ENCODE measurements around the gene HLTF.
"Not testable (repeated sequence)": the region's sequence is repeated elsewhere in the genome, so short reads cannot be mapped to it uniquely, and the experiment has no call there.

Gene HLTF

GRCh38 chr3:149086232-149086988 lies at the start of gene HLTF:
TSS of gene HLTF (minus strand) at chr3:149086533. CDS start at chr3:149086336, 197 bp downstream.
- peak; percentile 54 for DNase-seq

DNA sequence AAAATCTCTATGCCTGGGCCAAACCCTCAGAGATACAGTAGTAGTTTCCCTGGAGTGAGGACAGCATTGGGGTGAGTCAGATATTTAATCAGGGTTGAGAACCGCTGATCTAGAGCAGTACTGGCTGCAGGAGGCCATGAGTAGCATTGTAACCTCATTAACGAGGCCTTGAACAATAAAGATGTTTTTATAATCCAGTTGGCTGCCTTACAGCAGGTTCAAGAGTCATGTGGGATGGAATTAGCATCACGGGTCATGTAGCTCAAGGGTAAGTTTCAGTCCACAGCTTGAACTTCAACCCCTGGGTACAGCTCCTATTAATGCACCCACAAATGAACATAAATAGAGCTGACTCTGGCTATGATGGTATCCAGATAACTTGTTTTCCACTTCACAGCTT lies 48.2 kb upstream of the HLTF start:
- DNase-seq = no peak

- DNase-seq = no peak
Measured at GRCh38 chr3:149131589-149131988, 45.3 kb upstream of the HLTF start.

- peak; percentile 50 for DNase-seq
Measured at GRCh38 chr3:149129326-149130205, 43.2 kb upstream of the HLTF start, which contains the start of gene HPS3. TSS of gene HPS3 (plus strand) at chr3:149129638. CDS start at chr3:149129724, 86 bp downstream.

DNA sequence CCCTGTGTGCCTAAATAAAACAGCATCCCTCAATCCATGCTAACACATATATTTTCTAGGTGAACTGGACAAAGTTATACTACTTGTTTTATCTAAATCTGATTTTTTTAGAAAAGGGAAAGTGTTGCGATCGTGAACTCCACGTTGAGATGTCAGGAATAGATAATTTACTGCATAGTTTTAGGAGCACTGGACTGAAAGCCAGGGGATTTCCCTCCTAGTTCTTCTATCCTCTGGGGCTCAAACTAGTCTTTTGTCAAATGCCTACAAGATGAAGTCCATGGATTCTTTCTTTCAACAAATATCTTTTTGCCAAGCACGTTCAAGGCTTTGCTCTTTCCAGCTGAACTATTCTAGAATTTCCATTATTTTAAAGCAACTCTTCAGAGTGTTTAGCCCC lies 42.5 kb upstream of the HLTF start:
- no peak for DNase-seq

DNA sequence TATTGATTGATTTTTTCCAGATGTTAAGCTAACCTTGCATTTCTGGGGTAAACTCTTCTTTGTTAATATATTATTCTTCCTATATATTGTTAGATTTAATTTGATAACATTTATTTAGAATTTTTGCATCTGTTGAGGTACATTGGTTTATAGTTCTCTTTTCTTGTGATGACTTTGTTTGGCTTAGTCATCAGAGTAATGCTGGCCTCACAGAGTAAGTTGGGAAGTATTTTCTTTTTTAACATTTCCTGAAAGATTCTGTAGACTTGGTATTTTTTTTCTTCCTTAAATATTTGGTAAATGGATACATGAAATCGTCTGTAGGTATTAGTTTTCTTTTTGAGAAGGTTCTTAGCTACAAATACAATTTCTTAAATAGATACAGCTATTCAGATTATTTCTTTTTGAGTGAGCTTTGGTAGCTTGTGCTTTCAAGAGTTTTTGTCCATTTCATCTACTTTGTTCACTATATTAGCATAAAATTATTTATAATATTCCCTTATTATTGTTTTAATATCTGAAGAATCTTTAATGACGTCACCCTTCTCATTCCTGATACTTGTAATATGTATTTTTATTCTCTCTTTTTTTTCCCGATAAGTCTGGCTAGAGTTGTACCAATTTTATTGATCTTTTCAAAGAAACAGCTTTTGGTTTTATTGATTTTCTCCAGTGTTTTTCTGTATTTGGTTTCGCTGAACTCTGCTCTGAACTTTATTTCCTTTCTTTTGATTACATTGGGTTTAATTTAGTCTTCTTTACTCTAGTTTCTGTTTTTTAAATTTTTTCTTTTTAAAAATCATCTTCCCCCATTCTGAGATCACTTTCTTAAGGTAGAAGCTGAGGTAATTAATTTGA lies 36.6 kb upstream of the HLTF start:
- no peak for DNase-seq

DNA sequence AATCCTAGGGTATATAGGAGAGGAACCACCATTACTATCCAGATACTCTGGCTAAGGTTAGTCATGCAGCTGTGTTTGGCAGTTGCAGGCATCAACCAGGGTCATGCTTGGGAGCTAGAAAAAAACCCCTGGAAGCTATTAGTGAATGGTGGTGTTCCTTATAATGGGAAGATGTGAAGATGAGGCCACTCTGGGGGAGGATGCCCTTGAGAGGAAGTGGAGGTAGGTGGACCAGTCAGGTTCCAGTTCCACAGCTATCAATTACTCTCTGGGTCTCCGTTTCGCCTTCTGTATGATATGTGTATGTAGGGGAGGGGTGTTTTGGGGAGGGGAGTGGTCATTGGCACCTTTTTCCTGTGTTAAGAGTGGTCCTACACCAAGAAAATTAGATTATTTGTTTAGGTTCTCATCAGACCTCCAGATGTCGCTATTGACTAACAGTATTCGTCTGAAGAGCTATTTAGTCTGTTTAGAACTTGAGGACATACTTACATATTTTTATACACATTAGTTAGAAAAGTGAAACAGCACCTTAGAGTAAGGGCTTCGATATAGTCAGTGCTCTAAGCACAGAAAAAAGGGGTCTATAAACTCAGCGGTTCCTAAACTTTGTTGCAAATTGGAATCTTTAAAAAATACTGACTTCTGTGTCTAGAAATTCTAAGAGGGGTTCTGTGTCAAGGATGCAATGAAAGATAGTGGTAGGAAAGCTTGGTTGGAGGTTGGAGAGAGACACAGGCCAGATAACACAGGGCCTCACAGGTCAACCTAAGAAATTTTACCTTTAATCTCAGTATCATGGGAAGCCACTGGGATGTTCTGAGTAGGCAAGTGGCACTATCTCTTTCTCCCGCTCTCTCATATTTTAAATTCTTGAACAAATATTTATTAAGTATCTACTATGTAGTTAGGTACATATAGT lies 34.0 kb upstream of the HLTF start:
- DNase-seq = no peak

- no peak for DNase-seq
Measured at GRCh38 chr3:149119466-149119865, 33.1 kb upstream of the HLTF start.

DNA sequence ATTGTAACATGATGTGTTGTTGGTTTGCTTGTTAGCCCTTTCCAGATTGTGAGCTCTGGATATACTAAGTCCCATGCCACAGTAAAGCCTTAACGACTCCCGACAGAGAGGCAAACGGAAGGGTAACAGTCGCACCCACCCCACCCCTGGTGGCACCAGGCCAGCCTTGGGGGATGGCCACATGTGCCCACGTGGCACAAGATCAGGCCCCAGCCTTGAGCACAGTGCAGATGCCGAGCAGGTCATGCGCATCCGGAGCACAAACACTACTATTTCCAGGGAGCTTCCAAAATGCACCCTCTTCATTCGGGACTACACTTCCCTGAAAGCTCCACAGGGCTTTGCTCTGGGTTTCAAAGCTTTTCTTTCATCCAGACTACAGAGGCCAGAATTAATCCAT lies 32.4 kb upstream of the HLTF start:
- DNase-seq = no peak

GRCh38 chr3:149115114-149115513 lies 28.8 kb upstream of the HLTF start:
- no peak for DNase-seq

- no peak for DNase-seq
Measured at GRCh38 chr3:149114458-149114857, 28.1 kb upstream of the HLTF start.

GRCh38 chr3:149104484-149104883 lies 18.2 kb upstream of the HLTF start:
- DNase-seq = no peak

GRCh38 chr3:149101641-149102040 lies 15.3 kb upstream of the HLTF start:
- DNase-seq = no peak

GRCh38 chr3:149101154-149101553 lies 14.8 kb upstream of the HLTF start:
- DNase-seq = no peak

- DNase-seq = not testable (repeated sequence)
Measured at GRCh38 chr3:149097987-149098386, 11.7 kb upstream of the HLTF start.

DNA sequence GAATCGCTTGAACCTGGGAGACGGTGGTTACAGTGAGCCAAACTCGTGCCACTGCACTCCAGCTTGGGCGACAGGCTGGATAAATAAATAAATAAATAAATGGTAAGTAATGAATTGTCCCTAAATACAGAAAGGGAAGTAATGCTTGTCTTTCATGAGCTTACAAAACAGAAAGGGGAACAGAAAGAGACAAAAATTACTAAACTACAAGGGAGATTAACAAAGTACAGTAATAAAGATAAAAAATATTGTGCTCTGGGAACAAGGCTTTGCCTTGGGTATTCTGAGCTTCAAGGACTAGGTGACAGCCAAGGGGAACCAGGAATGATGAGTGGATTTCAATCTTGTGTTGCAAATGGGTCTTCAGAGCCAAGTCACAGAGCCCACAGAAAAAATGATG lies 9.2 kb upstream of the HLTF start:
- no peak for DNase-seq

DNA sequence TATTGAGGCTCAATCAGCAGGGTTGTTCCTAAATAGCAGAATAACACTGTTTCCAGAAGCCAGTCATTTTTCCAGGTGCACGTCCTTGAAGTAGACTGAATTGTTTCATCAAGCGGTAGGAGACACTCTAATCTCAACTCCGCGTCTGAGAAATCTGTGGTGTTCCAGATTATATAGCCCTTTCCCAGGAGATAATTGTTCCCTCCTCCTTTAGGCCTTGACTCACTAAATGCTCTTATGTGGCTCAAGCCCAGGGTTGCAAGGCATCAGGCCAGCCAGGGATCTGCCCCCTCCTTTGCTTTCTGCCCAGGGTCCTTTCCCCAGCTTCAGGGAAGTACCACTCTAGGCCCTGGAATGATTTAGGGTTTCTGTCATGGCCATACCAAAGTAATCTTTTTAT lies 5.7 kb upstream of the HLTF start:
- DNase-seq = no peak

DNA sequence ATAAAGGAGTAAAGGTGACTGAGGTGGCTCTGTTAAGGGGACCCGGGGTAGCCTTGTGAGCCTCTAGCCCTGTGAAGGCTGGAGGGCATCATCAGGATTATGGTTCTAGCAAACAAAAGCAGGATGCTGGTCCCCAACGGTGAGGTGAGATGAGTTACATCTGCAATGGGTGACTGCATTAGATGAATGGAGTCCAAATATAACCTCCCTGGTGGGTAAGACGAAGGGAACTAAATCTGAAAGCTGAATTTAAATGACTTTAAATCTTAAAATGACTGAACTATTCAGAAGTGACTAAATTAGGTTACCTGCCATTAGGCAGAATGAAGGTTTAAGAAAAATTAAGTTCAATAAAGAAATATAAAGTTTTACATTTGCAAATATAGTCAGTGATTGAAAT lies 4.6 kb upstream of the HLTF start:
- DNase-seq = no peak

- no peak for DNase-seq
Measured at GRCh38 chr3:149090461-149090860, 4.1 kb upstream of the HLTF start.

DNA sequence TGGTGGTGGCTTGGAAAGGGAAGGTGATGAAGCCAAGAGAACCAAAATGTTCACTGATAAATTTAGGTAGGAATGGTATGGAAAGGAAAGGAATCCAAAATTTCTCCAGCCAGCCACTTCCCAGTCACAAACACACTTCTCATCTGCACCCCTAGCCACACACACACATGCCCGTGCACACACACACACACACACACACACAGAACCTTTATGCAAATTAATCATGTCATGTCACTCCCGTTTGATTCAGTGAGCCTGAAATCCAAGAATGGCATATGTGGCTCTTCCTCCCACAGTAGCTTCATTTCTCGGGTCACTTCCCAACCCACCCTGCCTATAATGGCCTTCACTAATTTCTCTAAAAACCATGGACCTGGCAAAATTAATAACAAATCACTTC lies 3.1 kb upstream of the HLTF start:
- no peak for DNase-seq

- DNase-seq = no peak
Measured at GRCh38 chr3:149087208-149087607, 875 bp upstream of the HLTF start.

DNA sequence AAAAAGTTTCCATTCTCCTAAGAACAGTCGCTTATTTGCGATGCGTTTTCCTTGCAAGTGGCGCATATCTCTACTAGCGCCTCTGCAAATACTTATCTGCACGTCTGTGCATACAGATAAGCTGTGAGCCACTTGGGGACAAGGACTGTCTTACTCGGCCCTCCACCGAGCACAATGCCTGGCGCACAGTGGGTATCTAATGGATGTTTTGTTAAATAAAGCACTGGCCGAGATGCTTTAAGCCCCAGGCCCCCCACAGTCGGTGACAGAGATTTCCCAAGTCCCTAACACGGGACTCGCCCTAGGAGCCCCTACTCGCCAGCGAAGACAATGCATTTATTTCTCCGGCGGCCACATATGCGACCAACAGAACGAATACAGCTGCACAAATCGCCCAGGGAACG lies 503 bp downstream of the HLTF start:
- DNase-seq = no peak
